Common myeloid progenitor, CD34-positive (primary cell): Measurements from ENCODE around the gene BTBD9.

ENCODE experiments used
- CTCF ChIA-PET: fragments of 350-600 bp; sonication (Branson Sonifier 250); formaldehyde crosslinking; loops from one replicate; lab custom pipeline; 2021; ENCODE audit warnings: antibody characterized with exemption; lab: Charles Lee
- POLR2A ChIA-PET: fragments of 350-600 bp; sonication (Branson Sonifier 250); formaldehyde crosslinking; loops from one replicate; lab custom pipeline; 2021; ENCODE audit warnings: antibody characterized with exemption; lab: Charles Lee
- DNase-seq, 3 donors: peaks; one replicate each; pipeline versions ENCODE4 v3.0.0 to v3.0.0-alpha.2; 2013
- H3K27ac ChIP-seq, 2 experiments: 1 replicate in 1 of 2; 2 replicates in 1 of 2; pipeline ENCODE4 v1.7.0; 2013; ENCODE audit warnings: inconsistent platforms in 2 of 2, low read length in 2 of 2, mild to moderate bottlenecking in 2 of 2, low read depth in 1 of 2, moderate library complexity in 1 of 2; ENCODE audit not compliant: severe bottlenecking in 2 of 2, insufficient read depth in 1 of 2, poor library complexity in 1 of 2
- H3K27me3 ChIP-seq, 5 experiments: replicated peaks in 2 of 5; 1 replicate in 3 of 5; 2 replicates in 2 of 5; pipeline versions ENCODE4 v1.6.1 to v1.7.0; 2013; ENCODE audit warnings: low read length in 4 of 5, mild to moderate bottlenecking in 2 of 5, moderate library complexity in 2 of 5, inconsistent platforms in 1 of 5; ENCODE audit not compliant: insufficient read depth in 5 of 5, control insufficient read depth in 4 of 5
- H3K36me3 ChIP-seq, 4 experiments: 1 replicate in 2 of 4; 2 replicates in 2 of 4; pipeline versions ENCODE4 v1.6.1 to v1.7.0; 2013; ENCODE audit warnings: low read length in 3 of 4, control low read depth in 1 of 4, mild to moderate bottlenecking in 1 of 4; ENCODE audit not compliant: control insufficient read depth in 4 of 4, insufficient read depth in 4 of 4
- H3K4me1 ChIP-seq, 4 experiments: 1 replicate in 3 of 4; 2 replicates in 1 of 4; pipeline versions ENCODE4 v1.6.1 to v1.7.1; 2013; ENCODE audit warnings: low read length in 3 of 4, mild to moderate bottlenecking in 3 of 4, control low read depth in 1 of 4, inconsistent platforms in 1 of 4, moderate library complexity in 1 of 4; ENCODE audit not compliant: control insufficient read depth in 4 of 4, insufficient read depth in 4 of 4; ENCODE audit errors: control extremely low read depth in 1 of 4
- H3K4me3 ChIP-seq, 7 experiments: 1 replicate in 4 of 7; 2 replicates in 3 of 7; pipeline versions ENCODE4 v1.5.1 to v1.7.0; 2013; ENCODE audit warnings: mild to moderate bottlenecking in 7 of 7, low read length in 6 of 7, moderate library complexity in 6 of 7, inconsistent platforms in 2 of 7, low read depth in 2 of 7, control low read depth in 1 of 7; ENCODE audit not compliant: insufficient read depth in 4 of 7, control insufficient read depth in 1 of 7; ENCODE audit errors: extremely low read depth in 1 of 7
- H3K9me3 ChIP-seq, 5 experiments: 1 replicate in 4 of 5; 2 replicates in 1 of 5; pipeline versions ENCODE4 v1.6.1 to v1.7.1; 2013; ENCODE audit warnings: low read length in 4 of 5, mild to moderate bottlenecking in 2 of 5, inconsistent platforms in 1 of 5, low read depth in 1 of 5, moderate library complexity in 1 of 5; ENCODE audit not compliant: control insufficient read depth in 4 of 5, insufficient read depth in 2 of 5; ENCODE audit errors: control extremely low read depth in 1 of 5
- WGBS: methylation state at CpG from one replicate; pipeline ENCODE4 v1.1.5; 2013; ENCODE audit not compliant: insufficient coverage; 5-methylcytosine and 5-hydroxymethylcytosine counted together

BTBD9 gene

DNA sequence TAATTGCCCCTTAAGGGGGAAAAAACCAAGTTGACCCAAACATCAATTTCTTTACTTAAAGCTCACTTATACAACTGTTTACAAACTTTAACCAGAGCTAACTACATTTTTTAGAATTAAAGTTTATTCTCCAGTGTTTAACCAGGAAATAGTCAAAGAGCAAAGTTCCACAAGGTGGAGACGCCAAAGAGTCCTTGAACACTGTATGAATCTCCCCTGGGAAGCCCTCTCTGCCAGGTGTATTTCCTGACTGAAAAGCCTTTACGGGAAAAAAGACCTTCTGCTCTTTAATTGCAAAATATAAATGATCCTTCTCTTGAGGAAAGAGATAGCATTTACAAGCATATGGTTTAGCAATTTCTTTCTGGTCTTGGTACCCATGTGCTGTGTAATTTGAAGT lies 36.2 kb downstream of the BTBD9 start:
- no peaks in the 10 kb centered on the region for H3K36me3 ChIP-seq
- H3K27me3 ChIP-seq, result no peaks in the 10 kb centered on the region
- no peak overlapping the region for H3K4me3 ChIP-seq
- 83% methylated on average over 1 of the region's 2 CpGs for WGBS
- POLR2A ChIA-PET, result no interaction called here
- H3K27ac ChIP-seq, result no peak overlapping the region
- no peaks in the 10 kb centered on the region for H3K9me3 ChIP-seq
- H3K4me1 ChIP-seq, result no peaks in the 10 kb centered on the region
- CTCF ChIA-PET, result no interaction called here
- DNase-seq, result no peak

DNA sequence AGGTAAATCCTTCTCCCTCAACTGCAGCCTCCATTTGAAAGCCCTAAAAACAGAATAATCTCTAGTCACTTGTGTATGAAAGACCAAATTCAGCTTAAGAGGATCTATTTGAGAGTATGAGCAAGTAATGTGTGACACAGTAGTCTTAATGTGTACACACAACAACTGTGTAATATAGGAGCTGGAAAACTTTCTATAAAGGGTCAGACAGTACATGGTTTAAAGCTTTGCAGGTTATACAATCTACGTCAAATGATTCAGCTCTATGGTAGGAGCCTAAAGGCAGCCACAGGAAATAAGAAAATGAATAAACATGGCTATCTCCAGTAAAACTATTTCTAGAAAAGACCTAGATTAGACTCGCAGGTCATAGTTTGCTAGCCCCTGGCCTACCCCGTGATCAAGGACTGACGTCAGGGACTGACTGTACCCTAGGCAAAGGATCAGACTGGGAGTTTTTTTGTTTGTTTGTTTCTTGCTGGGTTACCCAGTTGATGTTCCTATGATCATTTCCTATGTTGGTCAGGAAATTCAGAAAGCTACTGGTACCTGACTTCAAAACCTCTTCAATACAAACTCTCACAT lies 39.7 kb downstream of the BTBD9 start:
- no peaks in the 10 kb centered on the region for H3K36me3 ChIP-seq
- no peak overlapping the region for H3K27ac ChIP-seq
- no peak overlapping the region for H3K4me3 ChIP-seq
- H3K4me1 ChIP-seq, result no peaks in the 10 kb centered on the region
- no peaks in the 10 kb centered on the region for H3K9me3 ChIP-seq
- no peak for DNase-seq
- ChIA-PET POLR2A (no interaction called here), CTCF (interaction anchor here (2.1 kb wide), 1 partner anchor 9 kb away, joined by 8 read pairs; no protein-coding TSS in a partner anchor)
- H3K27me3 ChIP-seq, result no peaks in the 10 kb centered on the region
- 100% methylated on average over 2 of the region's 4 CpGs for WGBS

DNA sequence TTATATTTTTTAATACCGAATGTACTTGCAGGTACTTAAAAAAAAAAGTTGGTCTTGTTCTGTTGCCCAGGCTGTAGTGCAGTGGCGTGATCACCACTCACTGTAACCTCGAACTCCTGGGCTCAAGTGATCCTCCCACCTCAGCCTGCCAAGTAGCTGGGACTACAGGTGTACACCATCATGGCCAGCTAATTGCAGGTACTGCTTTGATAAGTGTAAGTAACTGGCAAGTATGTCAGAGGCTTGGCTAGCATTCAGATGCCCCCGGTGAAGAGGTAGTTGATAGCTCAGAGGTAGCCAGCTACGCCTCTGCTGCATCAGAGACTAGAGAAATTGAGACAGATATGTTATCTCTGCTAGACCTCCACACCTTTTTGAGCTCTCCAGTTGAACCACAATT lies 40.5 kb downstream of the BTBD9 start:
- Histone ChIP-seq H3K4me3 (no peak overlapping the region), H3K27me3 (no peaks in the 10 kb centered on the region), H3K4me1 (no peaks in the 10 kb centered on the region), H3K27ac (no peak overlapping the region), H3K9me3 (no peaks in the 10 kb centered on the region), H3K36me3 (peaks cover 0 to 1% (median 0%) of the 10 kb centered on the region in 4 experiments)
- no peak for DNase-seq
- 100% methylated on average over 5 of the region's 5 CpGs for WGBS
- ChIA-PET CTCF (interaction anchor here (2.1 kb wide), 1 partner anchor 10 kb away, joined by 8 read pairs; no protein-coding TSS in a partner anchor), POLR2A (no interaction called here)

DNA sequence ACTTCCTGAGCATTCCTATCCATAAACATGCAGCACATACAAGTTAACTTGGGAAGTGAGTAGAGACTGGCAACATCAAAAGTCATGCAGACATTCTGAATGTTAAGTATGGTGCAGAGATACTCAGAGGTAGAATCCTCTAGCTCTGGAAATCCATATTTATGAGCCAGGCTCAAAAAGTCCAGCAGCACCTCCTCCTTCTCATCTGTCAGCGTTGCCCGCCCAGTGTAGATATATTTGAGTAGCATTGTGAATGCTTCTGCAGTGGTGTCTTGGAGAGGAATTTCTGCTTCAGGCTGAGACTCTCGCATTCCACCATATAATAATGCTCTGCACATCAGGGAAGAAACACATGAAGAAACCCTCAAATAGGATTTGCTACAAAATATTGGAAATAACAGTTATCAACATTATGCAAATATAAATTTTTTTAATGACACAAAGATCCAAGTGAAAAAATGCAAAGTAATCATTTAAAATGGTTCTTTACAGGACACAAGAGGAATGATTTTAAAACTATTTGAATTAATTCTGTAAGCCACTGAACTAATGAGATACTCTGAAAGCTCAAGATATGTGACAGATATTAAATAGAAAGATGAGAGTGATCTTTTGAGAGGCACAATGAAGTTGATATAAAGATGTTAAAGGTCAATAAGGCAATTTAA lies 45.6 kb downstream of the BTBD9 start:
- DNase-seq, result no peak
- peaks cover 4 to 14% (median 6%) of the 10 kb centered on the region in 4 experiments for H3K36me3 ChIP-seq
- H3K4me1 ChIP-seq, result no peaks in the 10 kb centered on the region
- whole genome bisulfite sequencing, result no CpG with 5 or more reads among the region's 3 CpGs
- ChIA-PET POLR2A (no interaction called here), CTCF (no interaction called here)
- H3K27me3 ChIP-seq, result no peaks in the 10 kb centered on the region
- no peak overlapping the region for H3K27ac ChIP-seq
- no peaks in the 10 kb centered on the region for H3K9me3 ChIP-seq
- no peak overlapping the region for H3K4me3 ChIP-seq

DNA sequence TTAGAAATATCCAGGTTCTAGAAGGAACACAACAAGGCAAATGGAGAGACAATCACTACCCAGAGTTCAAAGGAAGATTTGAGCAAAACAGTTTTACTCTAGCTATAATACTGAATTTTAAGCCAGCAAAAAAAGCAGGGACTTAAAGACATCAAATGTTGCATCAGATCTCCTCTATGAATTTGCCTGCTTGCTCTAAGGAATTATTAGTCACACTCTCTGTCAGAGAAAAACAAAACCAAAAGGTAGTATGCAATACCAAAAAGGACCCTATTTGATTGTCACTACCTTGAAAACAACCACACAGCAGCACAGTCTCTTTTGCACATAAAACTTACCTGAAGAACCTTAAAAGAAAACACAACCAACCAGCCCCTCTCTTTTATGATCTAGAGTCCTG lies 46.3 kb downstream of the BTBD9 start:
- ChIA-PET POLR2A (no interaction called here), CTCF (no interaction called here)
- Histone ChIP-seq H3K36me3 (peaks cover 4 to 14% (median 6%) of the 10 kb centered on the region in 4 experiments), H3K9me3 (no peaks in the 10 kb centered on the region), H3K4me1 (no peaks in the 10 kb centered on the region), H3K27ac (no peak overlapping the region), H3K27me3 (no peaks in the 10 kb centered on the region), H3K4me3 (no peak overlapping the region)
- DNase-seq, result no peak

DNA sequence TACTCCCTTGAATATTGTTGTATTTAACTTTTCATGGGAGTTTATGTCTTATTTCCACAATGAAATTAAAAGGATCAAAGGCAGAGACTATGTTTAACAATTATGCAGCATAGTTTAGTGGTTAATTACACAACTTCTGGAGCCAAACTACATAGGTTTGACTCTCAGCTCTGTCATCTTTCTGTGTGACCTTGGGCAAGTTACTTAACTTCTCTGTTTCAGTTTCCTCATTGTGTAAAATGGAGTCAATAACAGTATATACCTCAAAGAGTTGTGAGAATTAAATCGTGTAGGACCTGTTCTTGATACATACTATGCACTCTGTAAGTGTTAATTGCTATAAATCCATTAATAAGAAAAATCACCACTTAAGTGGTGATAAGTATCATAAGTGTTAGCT lies 48.3 kb downstream of the BTBD9 start:
- DNase-seq, result no peak
- H3K36me3 ChIP-seq, result peaks cover 4 to 14% (median 6%) of the 10 kb centered on the region in 4 experiments
- H3K27me3 ChIP-seq, result no peaks in the 10 kb centered on the region
- WGBS, result no CpG with 5 or more reads among the region's 1 CpG
- CTCF ChIA-PET, result interaction anchor here (1.2 kb wide), 1 partner anchor 8 kb away, joined by 4 read pairs; no protein-coding TSS in a partner anchor
- no peaks in the 10 kb centered on the region for H3K4me1 ChIP-seq
- no peaks in the 10 kb centered on the region for H3K9me3 ChIP-seq
- no peak overlapping the region for H3K27ac ChIP-seq
- no peak overlapping the region for H3K4me3 ChIP-seq
- POLR2A ChIA-PET, result no interaction called here

DNA sequence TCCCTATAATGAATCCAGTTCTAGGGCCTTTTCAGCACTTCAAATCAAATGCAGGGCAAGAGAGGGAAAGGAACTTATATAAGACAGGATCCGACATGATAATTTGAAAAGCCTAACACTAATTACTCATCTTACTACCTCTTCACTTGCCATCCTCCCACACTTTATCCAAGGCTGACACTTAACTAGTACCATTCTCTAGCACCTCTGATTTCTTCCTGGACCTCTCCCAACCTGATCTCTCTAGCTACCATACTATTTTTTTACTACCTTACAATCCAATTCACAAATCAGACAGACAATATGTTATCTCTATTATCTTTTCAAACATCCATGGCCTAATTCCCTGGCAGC lies 50.4 kb downstream of the BTBD9 start:
- WGBS, result no CpG with 5 or more reads among the region's 1 CpG
- ChIA-PET POLR2A (no interaction called here), CTCF (no interaction called here)
- no peak overlapping the region for H3K27ac ChIP-seq
- H3K36me3 ChIP-seq, result peaks cover 4 to 14% (median 6%) of the 10 kb centered on the region in 4 experiments
- DNase-seq, result no peak
- no peaks in the 10 kb centered on the region for H3K9me3 ChIP-seq
- no peaks in the 10 kb centered on the region for H3K4me1 ChIP-seq
- no peaks in the 10 kb centered on the region for H3K27me3 ChIP-seq
- H3K4me3 ChIP-seq, result no peak overlapping the region
